Measurements from ENCODE around the gene TMEM170B. TPM values are rescaled to one million over a fixed set of nuclear protein-coding genes. Genes with fewer than 3 reads are reported as not detected.
A peak's percentile ranks its signal among the peaks of the same experiment; 100 is the strongest.

Gene TMEM170B
- total RNA-seq, 1 experiment from 2014 or later, result 3.5 TPM

DNA sequence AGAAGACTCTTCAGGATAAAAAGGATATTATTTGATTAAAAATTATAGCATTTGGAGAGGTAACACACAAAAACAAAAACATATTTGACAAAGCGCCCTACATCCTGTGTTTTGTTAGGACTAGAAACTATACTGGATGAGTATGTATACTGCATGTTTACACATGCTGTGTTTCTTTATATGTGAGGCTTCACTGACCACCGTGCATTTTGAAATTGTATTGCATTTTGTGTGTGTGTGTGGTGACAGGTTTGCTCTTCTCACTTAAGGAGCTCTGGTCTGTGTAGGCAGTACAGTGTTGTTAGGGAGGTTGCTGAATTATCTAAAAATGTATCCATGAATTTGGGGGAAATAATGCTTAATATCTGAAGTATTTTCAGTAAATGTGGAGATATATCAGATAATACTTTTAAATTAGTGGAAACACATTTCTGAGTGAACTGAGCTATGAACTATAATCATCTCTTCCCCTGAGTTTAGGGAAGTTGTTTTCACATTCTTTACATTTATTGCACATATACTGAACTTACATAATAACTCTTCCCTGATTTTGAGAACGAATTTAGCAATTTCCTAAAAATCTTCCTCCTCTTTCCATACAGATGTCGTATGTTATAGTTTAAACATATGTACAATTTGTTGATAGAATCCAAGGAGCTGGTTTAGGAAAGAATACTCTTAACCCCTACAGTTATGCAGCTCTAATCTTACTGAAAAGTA lies 43.3 kb downstream of the TMEM170B start (continued):
- TF ChIP-seq, protein P1, sequence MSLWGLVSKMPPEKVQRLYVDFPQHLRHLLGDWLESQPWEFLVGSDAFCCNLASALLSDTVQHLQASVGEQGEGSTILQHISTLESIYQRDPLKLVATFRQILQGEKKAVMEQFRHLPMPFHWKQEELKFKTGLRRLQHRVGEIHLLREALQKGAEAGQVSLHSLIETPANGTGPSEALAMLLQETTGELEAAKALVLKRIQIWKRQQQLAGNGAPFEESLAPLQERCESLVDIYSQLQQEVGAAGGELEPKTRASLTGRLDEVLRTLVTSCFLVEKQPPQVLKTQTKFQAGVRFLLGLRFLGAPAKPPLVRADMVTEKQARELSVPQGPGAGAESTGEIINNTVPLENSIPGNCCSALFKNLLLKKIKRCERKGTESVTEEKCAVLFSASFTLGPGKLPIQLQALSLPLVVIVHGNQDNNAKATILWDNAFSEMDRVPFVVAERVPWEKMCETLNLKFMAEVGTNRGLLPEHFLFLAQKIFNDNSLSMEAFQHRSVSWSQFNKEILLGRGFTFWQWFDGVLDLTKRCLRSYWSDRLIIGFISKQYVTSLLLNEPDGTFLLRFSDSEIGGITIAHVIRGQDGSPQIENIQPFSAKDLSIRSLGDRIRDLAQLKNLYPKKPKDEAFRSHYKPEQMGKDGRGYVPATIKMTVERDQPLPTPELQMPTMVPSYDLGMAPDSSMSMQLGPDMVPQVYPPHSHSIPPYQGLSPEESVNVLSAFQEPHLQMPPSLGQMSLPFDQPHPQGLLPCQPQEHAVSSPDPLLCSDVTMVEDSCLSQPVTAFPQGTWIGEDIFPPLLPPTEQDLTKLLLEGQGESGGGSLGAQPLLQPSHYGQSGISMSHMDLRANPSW (CRISPR knock-in tag; conservative IDR thresholded peaks at IDR 0.05; ENCODE audit: low read depth), result no peak
- TF ChIP-seq, protein P2, sequence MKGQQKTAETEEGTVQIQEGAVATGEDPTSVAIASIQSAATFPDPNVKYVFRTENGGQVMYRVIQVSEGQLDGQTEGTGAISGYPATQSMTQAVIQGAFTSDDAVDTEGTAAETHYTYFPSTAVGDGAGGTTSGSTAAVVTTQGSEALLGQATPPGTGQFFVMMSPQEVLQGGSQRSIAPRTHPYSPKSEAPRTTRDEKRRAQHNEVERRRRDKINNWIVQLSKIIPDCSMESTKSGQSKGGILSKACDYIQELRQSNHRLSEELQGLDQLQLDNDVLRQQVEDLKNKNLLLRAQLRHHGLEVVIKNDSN (CRISPR knock-in tag; IDR thresholded peaks at IDR 0.05), result no peak
- TF ChIP-seq MYBL2 (CRISPR knock-in tag; IDR thresholded peaks at IDR 0.05), result no peak
- TF ChIP-seq ZNF396 (CRISPR knock-in tag; IDR thresholded peaks at IDR 0.05; ENCODE audit: borderline replicate concordance), result no peak

- Mint-ChIP-seq H3K4me1 (peaks cover 25% of the 10 kb centered on the region), H3K36me3 (no peaks in the 10 kb centered on the region), H3K4me3 (no peak overlapping the region), H3K9me3 (no peaks in the 10 kb centered on the region), H3K27ac (no peak overlapping the region), H3K27me3 (ENCODE audit: low read depth) (no peaks in the 10 kb centered on the region)
- ChIA-PET CTCF (interaction anchor here (1.0 to 4.1 kb wide), 9 partner anchors 9 to 706 kb away, joined by 3 to 20 read pairs (median 5); partner anchors contain the start of gene EDN1), POLR2A (interaction anchor here (0.7 kb wide), 1 partner anchor 57 kb away, joined by 4 read pairs; no protein-coding TSS in a partner anchor)
- no peak for TF ChIP-seq MYBL2 (CRISPR knock-in tag; IDR thresholded peaks at IDR 0.05)
- TF ChIP-seq, protein P3, sequence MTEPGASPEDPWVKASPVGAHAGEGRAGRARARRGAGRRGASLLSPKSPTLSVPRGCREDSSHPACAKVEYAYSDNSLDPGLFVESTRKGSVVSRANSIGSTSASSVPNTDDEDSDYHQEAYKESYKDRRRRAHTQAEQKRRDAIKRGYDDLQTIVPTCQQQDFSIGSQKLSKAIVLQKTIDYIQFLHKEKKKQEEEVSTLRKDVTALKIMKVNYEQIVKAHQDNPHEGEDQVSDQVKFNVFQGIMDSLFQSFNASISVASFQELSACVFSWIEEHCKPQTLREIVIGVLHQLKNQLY (CRISPR knock-in tag; IDR thresholded peaks at IDR 0.05), result no peak
- ATAC-seq (no peak), DNase-seq (ENCODE audit: low spot score) (no peak)
Observed at GRCh38 chr6:11584244-11584643, 46.7 kb downstream of the TMEM170B start.

GRCh38 chr6:11585426-11586016 lies 48.0 kb downstream of the TMEM170B start:
- DNase-seq (ENCODE audit: low spot score), result no peak
- Mint-ChIP-seq H3K4me3 (no peak overlapping the region), H3K36me3 (peaks cover 5% of the 10 kb centered on the region; the same call in 1 of the 2 replicates), H3K27me3 (ENCODE audit: low read depth) (no peaks in the 10 kb centered on the region), H3K4me1 (peaks cover 25% of the 10 kb centered on the region), H3K27ac (no peak overlapping the region), H3K9me3 (peaks cover 7% of the 10 kb centered on the region)
- TF ChIP-seq GABPB1 (CRISPR knock-in tag; IDR thresholded peaks at IDR 0.05) (peak; percentile 83), NR2C2 (CRISPR knock-in tag; IDR thresholded peaks at IDR 0.05) (no peak)
- POLR2A ChIA-PET, result no interaction called here
- ATAC-seq, result no peak; the same call in 1 of the 2 replicates
- CTCF ChIA-PET, result interaction anchor here (0.6 to 4.1 kb wide), 9 partner anchors 10 to 705 kb away, joined by 3 to 20 read pairs (median 7); partner anchors contain the start of gene EDN1

DNA sequence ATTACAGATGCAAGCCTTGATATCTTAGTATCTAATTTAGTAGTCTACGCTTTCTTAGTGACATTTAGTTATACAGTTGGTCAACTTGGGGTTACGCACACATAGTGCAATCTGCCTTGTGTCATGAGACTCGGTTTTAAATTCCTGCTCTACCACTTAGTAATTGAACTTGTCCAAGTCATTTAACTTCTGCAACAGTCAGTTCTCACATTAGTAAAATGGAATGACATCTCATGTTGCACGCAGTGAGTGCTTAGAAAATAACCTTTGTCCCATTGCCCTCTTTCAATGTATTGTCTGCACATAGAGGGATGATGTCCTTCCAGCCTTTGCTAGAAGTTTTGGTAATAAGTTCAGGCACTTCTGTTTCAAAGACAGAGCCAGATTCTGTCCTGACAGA lies 48.6 kb downstream of the TMEM170B start:
- ATAC-seq (no peak), DNase-seq (ENCODE audit: low spot score) (no peak)
- Mint-ChIP-seq H3K9me3 (peaks cover 9% of the 10 kb centered on the region), H3K27me3 (ENCODE audit: low read depth) (no peaks in the 10 kb centered on the region), H3K4me3 (no peak overlapping the region), H3K4me1 (peaks cover 25% of the 10 kb centered on the region), H3K27ac (peak overlapping the region; percentile 66), H3K36me3 (peaks cover 6% of the 10 kb centered on the region; the same call in 1 of the 2 replicates)
- POLR2A ChIA-PET, result no interaction called here
- CTCF ChIA-PET, result interaction anchor here (1.0 to 4.1 kb wide), 6 partner anchors 9 to 704 kb away, joined by 3 to 15 read pairs (median 5); partner anchors contain the start of gene EDN1
- no peak for TF ChIP-seq CREB1 (CRISPR knock-in tag; IDR thresholded peaks at IDR 0.05)
- no peak for TF ChIP-seq ATF1 (CRISPR knock-in tag; IDR thresholded peaks at IDR 0.05)
- no peak for TF ChIP-seq ATF3 (CRISPR knock-in tag; conservative IDR thresholded peaks at IDR 0.05)
- no peak for TF ChIP-seq PRDM15 (CRISPR knock-in tag; IDR thresholded peaks at IDR 0.05)
- TF ChIP-seq OVOL2 (CRISPR knock-in tag; IDR thresholded peaks at IDR 0.05; ENCODE audit: borderline replicate concordance), result no peak
- TF ChIP-seq ZNF121 (CRISPR knock-in tag; IDR thresholded peaks at IDR 0.05), result no peak
- TF ChIP-seq ZNF425 (CRISPR knock-in tag; conservative IDR thresholded peaks at IDR 0.05), result no peak
- no peak for TF ChIP-seq ZNF423 (CRISPR knock-in tag; IDR thresholded peaks at IDR 0.05)
- TF ChIP-seq JAZF1 (CRISPR knock-in tag; IDR thresholded peaks at IDR 0.05), result no peak
